HEK293T (cell line): ENCODE measurements around the gene MRM2.

ENCODE experiments used
- CTCF ChIA-PET: fragments of 350-600 bp; formaldehyde crosslinking; extraction: SDS; loops from one replicate; lab custom pipeline; 2021; ENCODE audit warnings: antibody characterized with exemption, inconsistent platforms; lab: Yijun Ruan, JAX
- POLR2A ChIA-PET: fragments of 350-600 bp; formaldehyde crosslinking; extraction: SDS; loops from one replicate; lab custom pipeline; 2020; ENCODE audit warnings: antibody characterized with exemption, inconsistent platforms; lab: Yijun Ruan, JAX
- DNase-seq: peaks from one replicate; pipeline ENCODE4 v3.0.0; 2012; ENCODE audit warnings: mixed read lengths; ENCODE audit errors: extremely low spot score
- ARNT ChIP-seq: fragments of 450-650 bp; IDR thresholded peaks from 2 replicates; pipeline ENCODE4 v1.6.1; 2017; ENCODE audit warnings: mild to moderate bottlenecking
- BHLHE40 ChIP-seq: fragments of 450-650 bp; IDR thresholded peaks from 2 replicates; pipeline ENCODE4 v1.6.1; 2016; ENCODE audit warnings: mild to moderate bottlenecking, moderate library complexity, borderline replicate concordance
- CTBP1 ChIP-seq: fragments of 450-650 bp; IDR thresholded peaks from 2 replicates; pipeline ENCODE4 v1.6.1; 2016; ENCODE audit warnings: borderline replicate concordance
- ELF4 ChIP-seq: fragments of 450-650 bp; IDR thresholded peaks from 2 replicates; pipeline ENCODE4 v1.6.1; 2017; ENCODE audit warnings: antibody characterized with exemption
- FOXA1 ChIP-seq: fragments of 450-650 bp; IDR thresholded peaks from 2 replicates; pipeline ENCODE4 v1.6.1; 2016; ENCODE audit warnings: mild to moderate bottlenecking
- FOXK2 ChIP-seq: fragments of 450-650 bp; IDR thresholded peaks from 2 replicates; pipeline ENCODE4 v1.6.1; 2016; ENCODE audit warnings: mild to moderate bottlenecking
- FOXM1 ChIP-seq: fragments of 450-650 bp; IDR thresholded peaks from 2 replicates; pipeline ENCODE4 v1.6.1; 2017; ENCODE audit warnings: mild to moderate bottlenecking, borderline replicate concordance
- HDGF ChIP-seq: fragments of 450-650 bp; IDR thresholded peaks from 2 replicates; pipeline ENCODE4 v1.6.1; 2017; ENCODE audit warnings: antibody characterized with exemption, borderline replicate concordance
- L3MBTL2 ChIP-seq: fragments of 450-650 bp; conservative IDR thresholded peaks from 2 replicates; pipeline ENCODE4 v1.6.1; 2016; ENCODE audit warnings: mild to moderate bottlenecking
- LEF1 ChIP-seq: fragments of 450-650 bp; IDR thresholded peaks from 2 replicates; pipeline ENCODE4 v1.6.1; 2017; ENCODE audit warnings: mild to moderate bottlenecking, borderline replicate concordance
- NFRKB ChIP-seq: fragments of 450-650 bp; IDR thresholded peaks from 2 replicates; pipeline ENCODE4 v1.6.1; 2016; ENCODE audit warnings: mild to moderate bottlenecking, moderate library complexity
- PKNOX1 ChIP-seq: fragments of 450-650 bp; IDR thresholded peaks from 2 replicates; pipeline ENCODE4 v1.6.1; 2016
- SP1 ChIP-seq: fragments of 450-650 bp; IDR thresholded peaks from 2 replicates; pipeline ENCODE4 v1.6.1; 2017
- SUZ12 ChIP-seq: fragments of 450-650 bp; IDR thresholded peaks from 2 replicates; pipeline ENCODE4 v1.6.1; 2016; ENCODE audit warnings: mild to moderate bottlenecking
- TARDBP ChIP-seq: fragments of 450-650 bp; IDR thresholded peaks from 2 replicates; pipeline ENCODE4 v1.6.1; 2016
- ZNF384 ChIP-seq: fragments of 450-650 bp; IDR thresholded peaks from 2 replicates; pipeline ENCODE4 v1.6.1; 2016

Gene MRM2

GRCh38 chr7:2218444-2218785 lies 23.6 kb downstream of the MRM2 start:
- no peak for TF ChIP-seq ZNF384
- no peak for TF ChIP-seq SP1
- TF ChIP-seq CTBP1, result no peak
- TF ChIP-seq L3MBTL2, result no peak
- no peak for TF ChIP-seq LEF1
- no peak for TF ChIP-seq FOXM1
- no peak for TF ChIP-seq PKNOX1
- no peak for TF ChIP-seq NFRKB
- TF ChIP-seq ELF4, result no peak
- no peak for TF ChIP-seq BHLHE40
- TF ChIP-seq FOXK2, result no peak
- no peak for TF ChIP-seq SUZ12
- no peak for TF ChIP-seq ARNT
- no peak for TF ChIP-seq HDGF
- no peak for TF ChIP-seq TARDBP
- TF ChIP-seq FOXA1, result no peak
- no peak for DNase-seq
- ChIA-PET POLR2A (interaction anchor here (0.6 kb wide), 1 partner anchor 56 kb away, joined by 3 read pairs; no protein-coding TSS in a partner anchor), CTCF (no interaction called here)

- TF ChIP-seq HDGF (no peak), CTBP1 (no peak), ARNT (no peak), ELF4 (no peak), SUZ12 (no peak), BHLHE40 (no peak), LEF1 (no peak), FOXK2 (no peak), TARDBP (no peak), SP1 (no peak), FOXA1 (no peak), ZNF384 (no peak), NFRKB (no peak), FOXM1 (no peak), PKNOX1 (no peak), L3MBTL2 (no peak)
- POLR2A ChIA-PET, result interaction anchor here (0.6 kb wide), 1 partner anchor 57 kb away, joined by 3 read pairs; no protein-coding TSS in a partner anchor
- DNase-seq, result no peak
- CTCF ChIA-PET, result no interaction called here
These were observed 24.1 kb downstream of the MRM2 start for GRCh38 chr7:2217716-2218443.

GRCh38 chr7:2217206-2217605 lies 24.8 kb downstream of the MRM2 start:
- ChIA-PET POLR2A (interaction anchor here (0.9 kb wide), 1 partner anchor 15 kb away, joined by 3 read pairs; the partner anchor contains the start of gene MAD1L1), CTCF (no interaction called here)
- TF ChIP-seq BHLHE40 (no peak), ZNF384 (no peak), HDGF (no peak), TARDBP (no peak), NFRKB (no peak), PKNOX1 (no peak), ELF4 (no peak), FOXA1 (no peak), SUZ12 (no peak)
- DNase-seq, result no peak

- ChIA-PET POLR2A (no interaction called here), CTCF (interaction anchor here (0.6 kb wide), 1 partner anchor 12 kb away, joined by 3 read pairs; no protein-coding TSS in a partner anchor)
- TF ChIP-seq L3MBTL2 (no peak), BHLHE40 (no peak), TARDBP (no peak), SUZ12 (no peak), HDGF (no peak), PKNOX1 (no peak), LEF1 (no peak), NFRKB (no peak), FOXA1 (no peak), ZNF384 (no peak), FOXK2 (no peak), CTBP1 (no peak), FOXM1 (no peak), ELF4 (no peak)
- DNase-seq, result no peak
These were observed 26.2 kb downstream of the MRM2 start for GRCh38 chr7:2215851-2216250.

- TF ChIP-seq SP1 (no peak), LEF1 (no peak), HDGF (no peak), FOXM1 (no peak), ELF4 (no peak), BHLHE40 (no peak), FOXK2 (no peak), FOXA1 (no peak), NFRKB (no peak), ZNF384 (no peak), CTBP1 (no peak), PKNOX1 (no peak), L3MBTL2 (no peak), ARNT (no peak), TARDBP (no peak), SUZ12 (no peak)
- no peak for DNase-seq
- CTCF ChIA-PET, result no interaction called here
- POLR2A ChIA-PET, result no interaction called here
These were observed 27.4 kb downstream of the MRM2 start for GRCh38 chr7:2214636-2215035.
